Measurements from ENCODE around the gene PER3. TPM values are rescaled to one million over a fixed set of nuclear protein-coding genes. Genes with fewer than 3 reads are reported as not detected.

PER3 gene
- 9.5 TPM for total RNA-seq

DNA sequence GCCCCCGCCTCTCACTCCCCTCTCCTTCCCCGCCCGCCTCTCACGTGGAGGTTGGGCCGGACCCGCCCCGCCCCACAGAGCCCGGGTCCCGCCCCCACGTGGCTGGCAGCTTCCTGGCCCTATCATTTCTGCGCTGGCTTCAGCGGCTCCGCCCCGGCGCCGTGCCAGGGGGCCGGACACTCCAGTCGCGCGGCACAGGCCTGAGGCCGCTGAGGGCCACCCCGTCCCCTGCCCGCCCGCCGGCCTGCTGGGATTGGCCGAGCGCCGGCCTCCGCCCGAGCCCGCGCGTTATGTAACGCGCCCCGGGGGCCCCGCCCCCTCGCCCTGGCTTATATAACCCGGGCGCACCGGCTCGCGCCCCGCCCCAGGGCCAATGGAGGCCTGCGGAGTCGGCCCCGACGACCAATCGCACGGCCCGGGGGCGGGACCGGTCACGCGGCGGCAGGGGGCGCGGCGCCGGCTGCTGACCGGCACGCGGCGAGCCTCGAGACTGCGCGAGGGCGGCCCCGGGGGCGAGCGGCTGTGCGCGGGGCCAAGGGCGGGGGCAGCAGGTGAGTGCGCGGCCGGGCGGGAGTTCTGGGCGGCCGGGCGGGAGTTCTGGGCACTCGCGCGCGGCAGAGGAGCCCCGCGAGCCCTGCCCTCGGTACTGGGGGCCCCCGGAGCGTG is at the start of gene PER3:
Gene PER3, plus strand, starts transcription at position 466 of the 666 bp plus-strand sequence. CDS start 587 bp downstream, outside the sequence.
- DNase-seq: peak; percentile 97

DNA sequence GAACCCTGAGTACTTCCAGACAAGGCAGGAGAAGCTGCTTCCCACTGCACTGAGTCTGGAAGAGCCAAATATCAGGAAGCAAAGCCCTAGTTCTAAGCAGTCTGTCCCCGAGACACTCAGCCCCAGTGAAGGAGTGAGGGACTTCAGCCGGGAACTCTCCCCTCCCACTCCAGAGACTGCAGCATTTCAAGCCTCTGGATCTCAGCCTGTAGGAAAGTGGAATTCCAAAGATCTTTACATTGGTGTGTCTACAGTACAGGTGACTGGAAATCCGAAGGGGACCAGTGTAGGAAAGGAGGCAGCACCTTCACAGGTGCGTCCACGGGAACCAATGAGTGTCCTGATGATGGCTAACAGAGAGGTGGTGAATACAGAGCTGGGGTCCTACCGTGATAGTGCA is 46.0 kb upstream of the PER3 start:
- no peak for DNase-seq

DNA sequence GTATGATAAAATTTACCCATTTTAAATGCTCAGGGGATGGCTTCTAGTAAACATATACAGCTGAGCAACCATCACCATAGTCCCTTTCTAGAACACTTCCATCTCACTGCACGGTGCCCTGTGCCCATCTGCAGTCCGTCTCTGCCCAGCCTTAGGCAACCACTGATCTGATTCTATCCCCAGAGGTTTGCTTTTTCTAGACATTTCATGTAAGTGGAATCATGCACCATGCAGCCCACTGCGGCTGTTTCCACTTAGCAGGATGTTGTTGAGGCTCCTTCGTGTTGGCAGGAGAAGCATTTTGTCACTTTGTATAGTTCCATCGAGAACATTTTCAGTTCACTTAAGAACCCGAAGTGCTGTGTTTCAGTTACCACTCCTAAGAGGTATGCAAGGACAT is 40.7 kb upstream of the PER3 start:
- DNase-seq: no peak

DNA sequence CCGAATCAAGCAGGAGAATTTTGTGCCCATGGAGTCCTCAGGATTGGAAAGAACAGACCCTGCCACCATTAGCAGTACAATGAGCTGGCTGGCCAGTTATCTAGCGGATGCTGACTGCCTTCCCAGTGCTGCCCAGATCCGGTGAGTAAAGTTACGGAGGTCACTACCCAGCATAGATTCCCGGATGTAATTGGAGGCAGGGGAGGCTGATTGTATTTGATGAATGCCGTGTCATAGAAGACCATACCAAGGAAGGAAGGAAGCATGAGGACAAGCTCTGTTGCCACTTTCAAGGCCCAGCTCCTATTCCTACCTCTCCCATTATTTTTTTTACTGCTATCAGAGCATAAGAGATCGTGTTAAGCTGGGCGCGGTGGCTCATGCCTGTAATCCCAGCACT is 39.2 kb upstream of the PER3 start:
- DNase-seq: no peak

DNA sequence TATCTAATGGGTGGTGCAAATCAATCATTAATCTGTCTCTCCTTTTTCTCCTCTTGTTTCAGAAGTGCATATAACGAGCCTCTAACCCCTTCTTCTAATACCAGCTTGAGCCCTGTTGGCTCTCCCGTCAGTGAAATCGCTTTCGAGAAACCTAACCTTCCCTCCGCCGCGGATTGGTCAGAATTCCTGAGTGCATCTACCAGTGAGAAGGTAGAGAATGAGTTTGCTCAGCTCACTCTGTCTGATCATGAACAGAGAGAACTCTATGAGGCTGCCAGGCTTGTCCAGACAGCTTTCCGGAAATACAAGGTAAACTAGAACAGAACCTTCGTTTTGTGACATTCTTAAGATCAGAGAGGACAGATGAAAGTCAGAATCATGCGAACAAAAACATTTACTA is 38.3 kb upstream of the PER3 start:
- peak; percentile 53 for DNase-seq

DNA sequence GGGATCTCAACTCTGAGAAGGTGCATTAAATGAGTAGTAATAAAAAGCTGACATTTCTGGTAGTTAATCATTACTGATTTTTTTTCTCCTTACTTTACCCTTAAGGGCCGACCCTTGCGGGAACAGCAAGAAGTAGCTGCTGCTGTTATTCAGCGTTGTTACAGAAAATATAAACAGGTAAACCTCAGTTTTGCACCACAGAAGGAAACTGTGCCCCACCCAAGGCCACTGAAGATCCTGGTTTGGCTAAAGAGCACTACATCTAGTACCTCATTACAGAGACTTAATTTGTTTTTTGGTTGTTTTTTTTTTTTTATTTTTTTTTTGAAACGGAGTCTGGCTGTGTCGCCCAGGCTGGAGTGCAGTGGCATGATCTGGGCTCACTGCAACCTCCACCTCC is 36.5 kb upstream of the PER3 start:
- no peak for DNase-seq

DNA sequence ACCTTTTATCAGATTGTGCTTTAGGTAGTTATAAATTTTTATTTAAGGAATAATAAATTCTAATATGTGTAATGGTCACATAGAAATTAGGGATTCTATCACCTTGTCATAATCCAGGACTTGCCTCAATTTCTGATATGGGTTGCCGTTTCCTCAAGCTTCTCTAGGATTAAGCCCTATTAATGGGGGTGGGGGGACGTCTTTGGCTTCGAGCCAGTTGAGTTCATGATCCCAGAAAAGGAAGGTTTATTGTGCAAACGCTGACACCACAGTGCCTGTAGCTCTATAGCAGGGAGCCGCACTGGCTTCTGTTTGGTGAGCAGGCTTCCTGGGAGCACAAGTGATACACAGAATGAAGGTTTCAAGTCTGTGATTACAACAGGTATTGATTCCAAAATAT is 35.0 kb upstream of the PER3 start:
- no peak for DNase-seq

DNA sequence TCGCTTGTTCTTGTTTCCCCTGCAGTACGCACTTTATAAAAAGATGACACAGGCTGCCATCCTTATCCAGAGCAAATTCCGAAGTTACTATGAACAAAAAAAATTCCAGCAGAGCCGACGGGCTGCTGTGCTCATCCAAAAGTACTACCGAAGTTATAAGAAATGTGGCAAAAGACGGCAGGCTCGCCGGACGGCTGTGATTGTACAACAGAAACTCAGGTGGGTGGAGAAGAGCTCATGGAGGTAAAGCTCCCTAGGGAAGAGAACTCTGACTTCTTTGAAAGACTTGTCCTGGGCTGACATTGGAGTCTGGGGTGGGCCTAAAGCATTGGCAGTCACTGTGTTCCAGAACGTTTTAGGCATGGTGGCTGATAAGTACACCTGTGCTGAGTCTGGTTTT is 32.9 kb upstream of the PER3 start:
- no peak for DNase-seq

DNA sequence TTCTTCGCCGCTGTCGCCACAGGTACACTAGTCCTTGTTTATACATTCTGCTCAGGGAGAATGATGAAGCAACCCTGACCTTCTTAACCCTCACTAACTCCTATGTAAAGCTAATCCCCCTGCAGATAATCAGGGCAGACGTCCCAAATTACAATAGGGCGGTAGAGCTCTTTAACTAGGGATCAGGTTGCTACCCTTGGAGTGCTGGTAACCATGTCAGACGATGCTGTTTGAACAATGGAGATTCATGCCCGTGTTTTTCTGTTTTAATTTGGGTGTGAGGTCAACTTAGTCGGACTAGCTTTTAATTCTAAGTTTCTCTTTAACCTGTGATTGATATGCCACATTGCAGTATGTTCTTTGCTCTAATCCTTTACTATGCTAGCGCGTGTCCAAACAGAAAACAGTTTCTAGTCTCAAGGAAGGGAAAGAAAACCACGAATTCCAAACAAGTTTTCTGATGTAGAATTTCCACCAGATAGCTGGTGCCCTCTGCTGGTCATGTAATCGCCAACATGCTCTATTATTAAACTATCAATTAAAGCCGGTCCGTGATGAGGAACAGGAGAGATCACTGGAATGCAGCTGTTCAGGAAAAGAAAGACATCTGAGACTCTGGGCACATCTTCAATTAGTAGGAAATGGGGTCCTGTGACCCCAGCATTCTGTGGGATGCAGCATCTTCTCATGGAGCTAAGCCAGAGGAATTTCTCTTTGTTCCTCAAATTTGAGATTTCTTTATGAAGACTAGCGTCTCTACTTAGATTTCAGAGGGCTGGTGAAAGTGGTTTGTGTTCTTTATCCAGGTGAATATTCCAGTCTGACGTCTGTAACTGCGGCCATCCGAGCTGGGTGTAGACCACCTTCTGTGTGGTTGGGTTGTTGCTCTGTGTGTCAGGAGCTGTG is 31.3 kb upstream of the PER3 start:
- DNase-seq: peak; percentile 92

DNA sequence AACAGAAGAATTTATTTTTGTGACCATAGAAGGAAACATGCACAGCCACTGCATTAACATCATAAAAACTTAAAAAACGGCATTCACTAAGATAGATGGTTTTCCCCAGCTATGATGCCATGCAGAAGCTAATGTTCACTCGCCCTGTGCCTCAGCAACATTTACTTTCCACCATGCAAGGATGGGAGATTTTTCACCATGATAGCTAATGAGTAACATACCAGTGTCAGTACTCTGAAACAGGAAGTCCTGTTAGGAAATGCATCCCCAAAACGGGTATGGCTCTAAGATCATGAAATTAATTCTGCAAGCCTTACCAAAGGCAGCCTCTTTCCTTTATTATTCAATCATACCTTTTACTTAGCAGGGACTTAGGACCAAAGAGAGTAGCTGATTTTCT is 30.4 kb upstream of the PER3 start:
- no peak for DNase-seq

DNA sequence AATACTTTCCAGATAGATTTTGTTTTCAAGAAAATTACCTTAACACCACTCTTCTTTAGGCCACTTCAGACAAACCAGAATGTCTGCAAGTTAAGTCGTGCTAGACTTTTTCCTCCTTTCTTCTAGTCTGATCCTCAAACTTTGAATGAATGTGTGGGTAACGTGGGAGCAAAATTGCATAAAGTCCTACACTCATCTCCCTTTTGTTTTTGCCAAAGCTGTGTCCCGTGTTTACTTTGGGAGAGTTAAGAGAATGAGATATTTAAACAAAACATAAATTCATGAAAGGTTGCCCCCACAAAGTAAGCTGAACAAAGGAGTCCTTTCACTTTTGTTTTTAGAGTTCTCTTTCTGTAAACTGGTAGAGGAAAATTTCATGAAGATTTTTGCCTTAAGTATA is 29.9 kb upstream of the PER3 start:
- no peak for DNase-seq

DNA sequence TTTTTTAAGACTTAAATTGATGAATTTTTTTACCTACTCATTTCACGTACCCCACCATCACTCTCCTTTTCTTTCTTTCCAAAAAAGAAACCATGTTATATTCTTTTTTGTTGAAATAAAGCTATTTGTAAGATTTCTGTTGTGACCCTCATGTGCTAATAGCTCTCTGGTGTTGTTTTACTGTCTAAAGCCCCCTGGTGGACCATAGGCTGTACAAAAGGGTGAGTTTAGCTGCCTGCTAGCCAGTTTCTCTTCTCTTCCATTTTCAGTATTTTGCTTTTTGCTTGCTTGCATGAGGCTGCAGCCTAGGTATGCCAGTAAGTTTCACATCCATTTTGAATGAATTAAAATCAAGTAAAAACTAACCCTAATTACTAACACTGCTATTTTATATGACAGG is 28.6 kb upstream of the PER3 start:
- no peak for DNase-seq

DNA sequence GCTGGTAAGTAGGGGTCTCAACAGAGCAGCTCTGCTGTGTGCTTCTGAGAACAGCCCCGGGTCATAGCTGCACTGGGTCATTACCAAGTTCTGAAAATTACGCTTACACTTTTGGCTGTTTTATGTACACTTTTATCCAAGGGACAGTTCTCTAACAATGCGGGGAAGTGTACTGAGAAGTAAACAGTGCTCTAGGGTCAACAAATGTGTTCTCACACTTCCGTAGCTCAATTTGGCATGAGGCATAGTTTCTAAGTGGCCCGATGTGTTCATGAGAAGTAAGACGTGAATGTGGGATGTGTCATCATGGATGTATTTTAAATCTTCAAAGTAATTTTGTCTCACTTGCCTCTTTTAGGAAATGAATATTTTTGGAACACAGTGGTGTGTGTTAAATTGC is 23.8 kb upstream of the PER3 start:
- DNase-seq: no peak

DNA sequence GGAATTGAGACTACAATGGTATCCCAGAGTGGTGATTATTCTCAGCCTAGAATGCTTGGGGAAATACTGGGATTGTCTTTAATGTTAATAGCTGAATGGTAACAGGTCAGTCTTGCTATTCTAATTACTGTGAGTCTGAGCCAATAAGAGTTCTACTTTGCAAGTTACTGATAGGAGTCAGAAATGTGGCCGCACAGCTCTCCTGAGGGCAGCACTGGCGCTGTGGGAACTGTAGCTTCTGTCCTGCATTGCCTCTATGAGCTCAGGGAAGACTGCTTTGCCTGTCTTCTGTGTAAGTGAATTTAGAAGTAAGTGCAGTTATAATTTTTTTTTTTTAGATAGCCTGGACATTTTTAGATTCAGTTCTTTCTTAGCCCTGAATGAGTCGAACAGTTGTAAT is 23.0 kb upstream of the PER3 start:
- DNase-seq: no peak

DNA sequence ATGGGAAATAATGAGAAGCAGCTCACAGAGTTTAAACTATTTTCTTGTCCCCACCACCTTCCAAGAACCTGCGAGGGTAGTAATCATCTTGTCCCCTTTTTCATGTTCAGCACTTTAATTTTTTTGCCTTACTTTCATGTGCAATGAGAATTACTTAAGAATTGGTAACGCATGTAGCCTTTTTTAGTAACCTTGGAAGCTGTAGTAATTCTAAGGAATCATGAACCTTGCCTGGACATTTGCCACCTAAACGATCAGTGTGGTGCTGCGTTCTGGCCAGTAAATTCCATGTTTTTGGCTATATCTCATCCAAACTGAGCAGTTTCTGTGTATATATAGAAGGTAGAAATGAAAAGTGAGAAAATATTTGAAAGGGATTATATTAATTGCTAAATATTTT is 16.9 kb upstream of the PER3 start:
- DNase-seq: no peak

DNA sequence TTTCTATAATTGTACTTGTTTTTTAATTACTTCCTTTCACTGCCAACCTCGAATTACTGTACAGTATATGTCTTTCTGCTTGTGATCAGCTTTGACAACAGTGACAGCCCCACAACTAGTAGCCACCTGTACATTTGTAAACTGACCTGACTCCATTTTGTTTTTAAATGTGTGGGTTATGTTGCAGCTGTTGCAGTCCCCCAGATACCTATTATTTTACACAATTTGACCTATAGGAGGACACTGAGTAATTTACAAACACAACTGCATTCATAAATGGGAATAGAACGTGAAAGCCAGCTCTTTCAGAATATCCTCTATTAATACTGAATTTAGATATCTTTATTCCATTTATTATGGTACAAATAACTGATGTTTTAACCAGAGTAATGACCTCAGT is 15.5 kb upstream of the PER3 start:
- no peak for DNase-seq

DNA sequence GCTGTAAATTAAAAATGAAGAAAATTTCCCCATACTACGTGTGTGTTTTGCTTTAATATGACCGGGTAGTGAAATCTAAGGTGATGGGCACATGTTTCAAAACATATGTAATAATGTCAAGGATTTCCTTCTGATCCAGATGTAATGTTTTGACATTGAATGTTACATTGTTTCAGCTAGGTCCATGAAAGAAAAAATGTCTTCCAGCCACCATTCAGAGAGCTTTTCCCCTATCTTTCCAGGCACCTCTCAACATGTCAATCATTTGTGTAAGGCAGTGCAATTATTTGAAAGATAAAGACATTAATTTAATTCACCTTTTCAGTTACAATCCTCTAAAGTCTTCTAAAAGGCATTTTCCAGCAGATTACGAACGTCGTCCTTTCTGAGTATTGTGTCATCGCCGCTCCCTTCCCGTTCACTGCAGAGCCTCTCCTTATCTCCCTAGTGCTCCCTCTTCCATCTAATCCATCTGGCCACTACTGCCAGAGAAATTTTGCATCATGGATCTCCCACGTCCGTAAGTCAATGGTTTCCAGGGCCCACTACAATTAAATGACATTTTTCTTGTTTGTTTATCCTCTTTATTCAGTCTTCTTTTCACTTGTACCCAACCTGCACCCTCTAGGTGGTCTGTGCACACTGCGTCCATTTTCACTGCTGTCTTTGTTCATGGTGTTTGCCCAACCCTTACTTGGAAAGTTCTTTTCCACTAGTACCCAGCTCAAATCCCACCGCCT is 14.2 kb upstream of the PER3 start:
- no peak for DNase-seq

DNA sequence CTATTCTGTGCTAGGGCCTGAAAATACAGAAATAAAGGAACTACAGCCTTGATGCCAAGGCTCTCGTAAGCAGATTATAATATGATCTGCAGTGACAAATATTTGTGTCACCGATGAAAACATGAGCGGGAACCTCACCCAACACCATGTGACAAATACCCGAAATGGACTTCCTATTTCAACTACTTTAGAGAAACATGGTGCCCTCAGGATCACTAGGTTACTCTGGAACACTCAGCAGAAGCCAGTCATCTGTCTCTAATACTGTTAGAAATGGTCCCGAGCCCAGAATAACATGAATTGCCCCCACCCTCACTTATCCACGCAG is 13.5 kb upstream of the PER3 start:
- DNase-seq: no peak

DNA sequence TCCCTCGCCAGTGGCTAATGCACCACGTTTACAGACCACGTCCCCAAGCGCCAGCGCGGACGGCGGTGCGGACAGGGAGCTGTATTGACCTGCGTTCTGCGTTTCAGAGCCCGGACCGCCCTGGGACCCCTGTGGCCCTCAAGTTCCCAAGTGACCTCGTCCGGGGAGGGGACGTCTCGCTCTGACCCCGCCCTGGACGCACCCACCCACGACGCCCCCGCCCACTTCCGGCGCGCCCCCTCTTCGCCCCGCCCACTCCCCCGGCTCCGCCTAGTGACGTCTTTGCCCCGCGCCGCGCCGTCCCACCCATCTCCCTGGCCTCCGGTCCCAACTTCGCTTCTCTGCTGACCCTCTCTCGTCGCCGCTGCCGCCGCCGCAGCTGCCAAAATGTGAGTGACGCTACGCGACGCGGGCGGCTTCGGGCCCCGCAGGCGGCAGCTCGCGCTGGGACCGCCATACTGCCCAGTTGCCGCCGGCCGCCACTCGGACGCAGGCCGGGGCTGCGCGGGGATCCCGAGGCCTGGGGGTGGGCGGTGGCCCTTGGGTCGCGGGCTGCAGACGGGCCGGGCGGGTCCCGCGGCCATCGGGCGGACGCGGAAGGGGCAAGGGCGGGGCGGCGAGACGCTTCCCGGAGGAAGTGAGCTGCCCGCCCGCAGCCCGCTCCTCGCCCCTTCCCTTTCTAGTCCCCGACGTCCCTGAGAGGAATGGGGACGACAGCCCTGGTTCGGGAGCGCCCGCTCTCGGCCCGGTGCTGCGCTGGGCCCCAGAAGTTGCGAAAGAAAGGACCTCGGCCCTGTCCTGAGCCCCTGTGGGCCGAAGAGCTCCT is 12.9 kb upstream of the PER3 start, which contains the start of gene VAMP3:
Gene VAMP3, plus strand, starts transcription at position 300 of the 826 bp plus-strand sequence. Its CDS starts 88 bp downstream, at position 388.
- peak; percentile 93 for DNase-seq

DNA sequence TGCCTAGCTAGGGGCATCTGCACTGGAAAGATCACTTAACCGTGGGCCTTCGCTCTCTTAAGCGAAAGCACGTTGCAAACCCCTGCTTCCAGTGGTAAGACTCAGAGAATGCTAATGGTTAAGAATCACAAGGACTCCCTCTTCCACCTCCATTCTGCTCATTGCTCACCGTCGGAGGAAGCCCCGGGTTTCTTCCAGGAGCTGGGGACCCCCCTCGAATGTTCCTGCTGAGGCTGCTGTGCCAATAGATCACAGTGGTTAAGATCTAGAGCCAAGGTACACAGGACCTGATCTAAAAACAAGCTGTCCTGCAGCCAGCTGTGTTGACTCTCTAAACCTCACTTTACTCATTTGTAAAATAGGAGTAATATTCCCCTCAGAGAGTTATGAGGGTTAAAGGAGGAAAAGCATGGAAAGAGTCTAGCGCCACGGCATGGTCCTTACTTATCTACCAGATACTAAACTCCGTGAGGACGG is 12.2 kb upstream of the PER3 start:
- no peak for DNase-seq

DNA sequence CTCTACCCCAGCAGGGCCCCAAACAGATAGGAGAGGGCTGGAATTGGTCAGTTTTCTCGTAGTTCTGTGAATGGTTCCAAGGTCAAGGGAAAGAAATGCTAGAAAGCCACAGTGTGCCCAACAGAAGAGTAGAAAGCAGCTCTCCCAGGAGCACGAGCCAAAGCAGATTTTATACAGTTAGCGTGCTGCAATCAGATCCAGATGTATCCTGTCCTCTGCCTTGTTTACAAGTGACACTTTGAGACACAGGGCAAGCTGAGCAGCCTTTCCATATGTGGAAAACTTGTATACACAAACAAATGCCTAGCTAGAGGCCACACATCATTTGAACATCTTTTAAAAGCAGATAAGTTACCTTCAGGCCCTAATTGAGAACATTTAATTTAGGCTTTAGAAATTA is 6.5 kb upstream of the PER3 start:
- DNase-seq: no peak

DNA sequence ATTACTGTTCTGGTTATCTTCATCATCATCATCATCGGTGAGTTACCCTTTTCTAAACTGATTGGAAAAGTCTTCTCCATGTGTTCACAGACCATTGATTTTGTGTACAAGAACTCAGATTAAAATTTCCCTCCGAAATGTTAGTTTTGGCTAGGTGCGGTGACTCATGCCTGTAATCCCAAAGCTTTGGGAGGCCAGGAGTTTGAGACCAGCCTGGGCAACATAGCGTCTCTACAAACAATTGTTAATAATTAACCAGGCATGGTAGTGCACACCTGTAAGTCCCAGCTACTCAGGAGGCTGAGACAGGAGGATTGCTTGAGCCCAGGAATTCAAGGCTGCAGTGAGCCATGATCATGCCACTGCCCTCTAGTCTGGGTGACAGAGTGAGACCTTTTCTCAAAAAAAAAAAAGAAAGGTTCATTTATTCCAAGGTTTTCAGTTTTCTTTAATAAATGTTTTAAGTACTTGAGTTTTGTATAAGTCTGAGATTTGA is 5.9 kb upstream of the PER3 start:
- no peak for DNase-seq

Measured in tongue (tissue), 2 donors.